Fibroblast of lung (primary cell): ENCODE data around the gene WDR87.

Experiments used
- EZH2 ChIP-seq: IDR thresholded peaks from 2 replicates; pipeline ENCODE4 v1.5.1; 2012; ENCODE audit warnings: low read length, control low read depth, mild to moderate bottlenecking; ENCODE audit errors: missing control alignments
- TF ChIP-seq, protein P1 (sequence below), 2 donors: IDR thresholded peaks in 1 of 2; conservative IDR thresholded peaks in 1 of 2; 1 replicate in 1 of 2; 2 replicates in 1 of 2; pipeline ENCODE4 v1.5.1; 2011 to 2012; ENCODE audit warnings: low read length in 2 of 2, control low read depth in 1 of 2, inconsistent platforms in 1 of 2, low read depth in 1 of 2, mild to moderate bottlenecking in 1 of 2

DNA sequence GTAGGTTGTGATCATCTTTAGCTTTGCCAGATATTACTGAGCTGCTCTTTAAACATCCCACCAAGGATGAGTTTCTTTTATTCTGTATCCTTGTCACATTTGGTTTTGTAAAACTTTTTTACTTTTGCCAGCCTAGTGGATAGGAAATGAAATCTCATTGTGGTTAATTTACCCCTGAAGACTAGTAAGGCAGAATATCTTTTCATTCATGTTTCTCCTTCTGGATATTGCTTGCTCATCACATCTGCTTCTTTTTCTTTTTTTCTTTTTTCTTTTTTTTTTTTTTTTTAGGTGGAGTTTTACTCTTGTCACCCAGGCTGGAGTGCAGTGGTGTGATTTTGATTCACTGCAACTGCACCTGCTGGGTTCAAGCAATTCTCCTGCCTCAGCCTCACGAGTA is 32.0 kb upstream of the WDR87 start:
- TF ChIP-seq, protein P1, sequence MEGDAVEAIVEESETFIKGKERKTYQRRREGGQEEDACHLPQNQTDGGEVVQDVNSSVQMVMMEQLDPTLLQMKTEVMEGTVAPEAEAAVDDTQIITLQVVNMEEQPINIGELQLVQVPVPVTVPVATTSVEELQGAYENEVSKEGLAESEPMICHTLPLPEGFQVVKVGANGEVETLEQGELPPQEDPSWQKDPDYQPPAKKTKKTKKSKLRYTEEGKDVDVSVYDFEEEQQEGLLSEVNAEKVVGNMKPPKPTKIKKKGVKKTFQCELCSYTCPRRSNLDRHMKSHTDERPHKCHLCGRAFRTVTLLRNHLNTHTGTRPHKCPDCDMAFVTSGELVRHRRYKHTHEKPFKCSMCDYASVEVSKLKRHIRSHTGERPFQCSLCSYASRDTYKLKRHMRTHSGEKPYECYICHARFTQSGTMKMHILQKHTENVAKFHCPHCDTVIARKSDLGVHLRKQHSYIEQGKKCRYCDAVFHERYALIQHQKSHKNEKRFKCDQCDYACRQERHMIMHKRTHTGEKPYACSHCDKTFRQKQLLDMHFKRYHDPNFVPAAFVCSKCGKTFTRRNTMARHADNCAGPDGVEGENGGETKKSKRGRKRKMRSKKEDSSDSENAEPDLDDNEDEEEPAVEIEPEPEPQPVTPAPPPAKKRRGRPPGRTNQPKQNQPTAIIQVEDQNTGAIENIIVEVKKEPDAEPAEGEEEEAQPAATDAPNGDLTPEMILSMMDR (conservative IDR thresholded peaks at IDR 0.05 in 1 of 2, IDR thresholded peaks at IDR 0.05 in 1 of 2; ENCODE audit: low read depth in 1 of 2, low read length in 2 of 2) = no peak
- no peak for TF ChIP-seq EZH2
